Measurements from ENCODE around the gene RGS17. TPM values are rescaled to one million over a fixed set of nuclear protein-coding genes. Genes with fewer than 3 reads are reported as not detected.

RGS17 gene
- total and polyA plus RNA-seq, 2 of the 13 experiments (the other 11 are each of a cell fraction or from before 2014, with no cell fraction given): 0.04 TPM; not detected in 1

GRCh38 chr6:152982904-152983636 is 148.0 kb downstream of the RGS17 start, which contains the start of gene FBXO5 (continued):
- TF ChIP-seq ZXDC (CRISPR knock-in tag; IDR thresholded peaks at IDR 0.05) (0 out of 2 replicates have a peak, but pooled peaks have one; percentile 4), ZNF713 (CRISPR knock-in tag; IDR thresholded peaks at IDR 0.05) (no peak), SPEN (CRISPR knock-in tag; IDR thresholded peaks at IDR 0.05; ENCODE audit: low read depth) (peak; percentile 83; the same call in 1 of the 2 replicates), FOXK1 (CRISPR knock-in tag; IDR thresholded peaks at IDR 0.05; ENCODE audit: borderline replicate concordance, low read depth) (peak; percentile 23; the same call in 1 of the 2 replicates), ARHGAP35 (CRISPR knock-in tag; IDR thresholded peaks at IDR 0.05; ENCODE audit: borderline replicate concordance) (no peak), ZNF773 (CRISPR knock-in tag; IDR thresholded peaks at IDR 0.05; ENCODE audit: borderline replicate concordance) (0 out of 2 replicates have a peak, but pooled peaks have one; percentile 17), ZNF350 (CRISPR knock-in tag; IDR thresholded peaks at IDR 0.05; ENCODE audit: borderline replicate concordance, low read depth) (peak; percentile 87; the same call in 1 of the 2 replicates), HOMEZ (CRISPR knock-in tag; IDR thresholded peaks at IDR 0.05; ENCODE audit: low read depth) (no peak), ZBTB25 (CRISPR knock-in tag; IDR thresholded peaks at IDR 0.05) (peak; percentile 15; the same call in 1 of the 2 replicates), SP4 (CRISPR knock-in tag; IDR thresholded peaks at IDR 0.05) (peak; percentile 99), MAF1 (CRISPR knock-in tag; IDR thresholded peaks at IDR 0.05; ENCODE audit: borderline replicate concordance) (no peak), POGZ (CRISPR knock-in tag; IDR thresholded peaks at IDR 0.05) (no peak; the same call in none of the 2 replicates), RFX3 (CRISPR knock-in tag; IDR thresholded peaks at IDR 0.05) (no peak), TFDP1 (CRISPR knock-in tag; IDR thresholded peaks at IDR 0.05; ENCODE audit: borderline replicate concordance) (peak; percentile 99), NFIC (IDR thresholded peaks at IDR 0.05; ENCODE audit: low read length) (no peak), ZFP36 (IDR thresholded peaks at IDR 0.05; ENCODE audit: borderline replicate concordance, low read depth, low read length, partially characterized antibody) (no peak)
- TF ChIP-seq, protein P1, sequence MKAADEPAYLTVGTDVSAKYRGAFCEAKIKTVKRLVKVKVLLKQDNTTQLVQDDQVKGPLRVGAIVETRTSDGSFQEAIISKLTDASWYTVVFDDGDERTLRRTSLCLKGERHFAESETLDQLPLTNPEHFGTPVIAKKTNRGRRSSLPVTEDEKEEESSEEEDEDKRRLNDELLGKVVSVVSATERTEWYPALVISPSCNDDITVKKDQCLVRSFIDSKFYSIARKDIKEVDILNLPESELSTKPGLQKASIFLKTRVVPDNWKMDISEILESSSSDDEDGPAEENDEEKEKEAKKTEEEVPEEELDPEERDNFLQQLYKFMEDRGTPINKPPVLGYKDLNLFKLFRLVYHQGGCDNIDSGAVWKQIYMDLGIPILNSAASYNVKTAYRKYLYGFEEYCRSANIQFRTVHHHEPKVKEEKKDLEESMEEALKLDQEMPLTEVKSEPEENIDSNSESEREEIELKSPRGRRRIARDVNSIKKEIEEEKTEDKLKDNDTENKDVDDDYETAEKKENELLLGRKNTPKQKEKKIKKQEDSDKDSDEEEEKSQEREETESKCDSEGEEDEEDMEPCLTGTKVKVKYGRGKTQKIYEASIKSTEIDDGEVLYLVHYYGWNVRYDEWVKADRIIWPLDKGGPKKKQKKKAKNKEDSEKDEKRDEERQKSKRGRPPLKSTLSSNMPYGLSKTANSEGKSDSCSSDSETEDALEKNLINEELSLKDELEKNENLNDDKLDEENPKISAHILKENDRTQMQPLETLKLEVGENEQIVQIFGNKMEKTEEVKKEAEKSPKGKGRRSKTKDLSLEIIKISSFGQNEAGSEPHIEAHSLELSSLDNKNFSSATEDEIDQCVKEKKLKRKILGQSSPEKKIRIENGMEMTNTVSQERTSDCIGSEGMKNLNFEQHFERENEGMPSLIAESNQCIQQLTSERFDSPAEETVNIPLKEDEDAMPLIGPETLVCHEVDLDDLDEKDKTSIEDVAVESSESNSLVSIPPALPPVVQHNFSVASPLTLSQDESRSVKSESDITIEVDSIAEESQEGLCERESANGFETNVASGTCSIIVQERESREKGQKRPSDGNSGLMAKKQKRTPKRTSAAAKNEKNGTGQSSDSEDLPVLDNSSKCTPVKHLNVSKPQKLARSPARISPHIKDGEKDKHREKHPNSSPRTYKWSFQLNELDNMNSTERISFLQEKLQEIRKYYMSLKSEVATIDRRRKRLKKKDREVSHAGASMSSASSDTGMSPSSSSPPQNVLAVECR (CRISPR knock-in tag; IDR thresholded peaks at IDR 0.05; ENCODE audit: borderline replicate concordance): peak; percentile 100
